Cardiac muscle cell (in vitro differentiated cells and primary cell): ENCODE data around the gene MIOX. TPM values are rescaled to one million over a fixed set of nuclear protein-coding genes. Genes with fewer than 3 reads are reported as not detected.

Experiments
- DNase-seq, 2 donors: peaks; one replicate each; pipeline versions ENCODE4 v3.0.0 to v3.0.0-alpha.2; 2010 to 2017; ENCODE audit warnings: low read depth in 1 of 2, low spot score in 1 of 2
- H3K27ac ChIP-seq: fragments of 200-600 bp; sonication (generic); 2 replicates; pipeline ENCODE4 v1.5.1; 2016
- H3K27me3 ChIP-seq: fragments of 200-600 bp; sonication (generic); 2 replicates; pipeline ENCODE4 v1.6.0; 2016; ENCODE audit warnings: control low read depth
- H3K36me3 ChIP-seq: fragments of 200-600 bp; sonication (generic); 2 replicates; pipeline ENCODE4 v1.5.1; 2016; ENCODE audit warnings: control low read depth
- H3K4me1 ChIP-seq: fragments of 200-600 bp; sonication (generic); 2 replicates; pipeline ENCODE4 v1.8.1; 2017; ENCODE audit warnings: low read depth, mild to moderate bottlenecking, mixed run types
- H3K4me3 ChIP-seq: fragments of 200-600 bp; sonication (generic); 2 replicates; pipeline ENCODE4 v1.5.1; 2016; ENCODE audit warnings: mild to moderate bottlenecking
- H3K9me3 ChIP-seq: fragments of 200-600 bp; sonication (generic); 2 replicates; pipeline ENCODE4 v1.5.1; 2017; ENCODE audit warnings: low read depth, mild to moderate bottlenecking, control low read depth
- polyA plus RNA-seq: library from polyadenylated mRNA; unstranded; fragments of >200 nt; fragmentation: Nextera tagmentation; extraction: Ambion mirVana; gene quantifications from 2 replicates; pipeline ENCODE4 v1.2.1, GENCODE V29; 2016
- total RNA-seq: library from RNA; depleted of rRNA; stranded (reverse); fragments of >200 nt; gene quantifications from 2 replicates; pipeline ENCODE4 v1.2.3, GENCODE V29; 2016
- TF ChIP-seq, protein P1 (sequence below): IDR thresholded peaks from 2 replicates; pipeline ENCODE4 v1.5.1; 2012; ENCODE audit warnings: low read depth, mild to moderate bottlenecking, low read length

Gene MIOX
- total and polyA plus RNA-seq, 2 experiments from 2014 or later, result not detected

DNA sequence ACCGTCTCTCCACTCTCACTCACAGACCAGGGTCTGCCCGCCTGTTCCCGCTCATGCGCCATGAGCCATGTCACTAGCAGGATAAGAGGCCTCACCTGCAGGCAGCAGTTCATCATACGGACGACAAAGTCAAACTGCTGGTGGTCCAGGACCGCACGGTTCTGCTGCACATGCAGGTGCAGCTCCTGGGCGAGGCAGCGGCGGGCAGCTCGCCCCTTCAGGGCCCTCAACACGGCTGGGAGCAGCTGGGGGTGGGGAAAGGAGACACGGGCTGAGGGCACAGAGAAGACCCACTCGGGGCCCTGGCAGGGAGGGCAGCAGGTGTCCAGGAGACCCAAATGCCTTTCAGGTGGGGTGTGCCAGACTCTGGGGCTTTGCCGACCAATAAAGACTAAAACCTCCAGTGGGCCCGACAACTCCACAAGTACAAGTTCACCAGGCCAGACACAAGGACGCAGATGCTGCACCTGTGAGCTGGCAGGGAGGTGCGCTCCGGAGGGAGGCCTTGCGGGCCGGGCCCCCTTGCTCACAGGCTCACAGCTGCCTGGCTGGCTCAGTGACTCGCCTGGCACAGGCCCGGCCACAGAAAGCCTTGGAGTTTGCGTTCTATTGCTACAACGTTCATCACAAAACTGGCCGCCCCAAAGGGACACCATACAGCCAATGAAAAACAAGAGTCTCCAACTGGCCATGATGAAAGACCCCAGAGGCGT is 23.3 kb upstream of the MIOX start:
- Histone ChIP-seq H3K4me3 (no peak overlapping the region), H3K36me3 (peaks cover 60% of the 10 kb centered on the region)
- TF ChIP-seq, protein P1, sequence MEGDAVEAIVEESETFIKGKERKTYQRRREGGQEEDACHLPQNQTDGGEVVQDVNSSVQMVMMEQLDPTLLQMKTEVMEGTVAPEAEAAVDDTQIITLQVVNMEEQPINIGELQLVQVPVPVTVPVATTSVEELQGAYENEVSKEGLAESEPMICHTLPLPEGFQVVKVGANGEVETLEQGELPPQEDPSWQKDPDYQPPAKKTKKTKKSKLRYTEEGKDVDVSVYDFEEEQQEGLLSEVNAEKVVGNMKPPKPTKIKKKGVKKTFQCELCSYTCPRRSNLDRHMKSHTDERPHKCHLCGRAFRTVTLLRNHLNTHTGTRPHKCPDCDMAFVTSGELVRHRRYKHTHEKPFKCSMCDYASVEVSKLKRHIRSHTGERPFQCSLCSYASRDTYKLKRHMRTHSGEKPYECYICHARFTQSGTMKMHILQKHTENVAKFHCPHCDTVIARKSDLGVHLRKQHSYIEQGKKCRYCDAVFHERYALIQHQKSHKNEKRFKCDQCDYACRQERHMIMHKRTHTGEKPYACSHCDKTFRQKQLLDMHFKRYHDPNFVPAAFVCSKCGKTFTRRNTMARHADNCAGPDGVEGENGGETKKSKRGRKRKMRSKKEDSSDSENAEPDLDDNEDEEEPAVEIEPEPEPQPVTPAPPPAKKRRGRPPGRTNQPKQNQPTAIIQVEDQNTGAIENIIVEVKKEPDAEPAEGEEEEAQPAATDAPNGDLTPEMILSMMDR, result no peak

DNA sequence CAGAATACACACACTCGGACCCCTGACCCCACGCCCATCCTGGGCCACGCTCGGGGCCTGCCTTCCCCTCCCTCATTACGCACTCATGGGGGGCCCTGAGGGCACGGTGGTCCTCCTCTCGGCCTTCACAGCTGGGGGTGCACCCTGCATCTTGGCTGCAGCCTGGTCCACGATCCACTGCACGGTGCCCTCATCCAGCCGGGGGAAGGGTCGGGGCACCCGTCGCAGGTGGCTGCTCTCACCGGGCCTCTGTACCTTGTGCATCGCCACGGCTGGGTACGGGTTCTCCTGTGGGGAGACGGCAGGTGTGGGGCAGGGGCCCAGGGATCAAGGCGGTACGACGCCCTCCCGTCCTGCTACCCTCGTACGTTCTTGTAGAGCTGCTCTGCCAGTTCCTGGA is 22.2 kb upstream of the MIOX start:
- H3K4me3 ChIP-seq, result no peak overlapping the region
- H3K9me3 ChIP-seq, result no peaks in the 10 kb centered on the region
- no peak overlapping the region for H3K27ac ChIP-seq
- TF ChIP-seq, protein P1, result no peak
- no peak for DNase-seq
- no peaks in the 10 kb centered on the region for H3K27me3 ChIP-seq
- H3K4me1 ChIP-seq, result no peaks in the 10 kb centered on the region
- H3K36me3 ChIP-seq, result peaks cover 60% of the 10 kb centered on the region

More for the DNA sequence above, 23.3 kb upstream of the MIOX start:
- H3K27ac ChIP-seq, result no peak overlapping the region
- no peaks in the 10 kb centered on the region for H3K27me3 ChIP-seq
- no peak for DNase-seq
- H3K4me1 ChIP-seq, result no peaks in the 10 kb centered on the region
- H3K9me3 ChIP-seq, result no peaks in the 10 kb centered on the region

DNA sequence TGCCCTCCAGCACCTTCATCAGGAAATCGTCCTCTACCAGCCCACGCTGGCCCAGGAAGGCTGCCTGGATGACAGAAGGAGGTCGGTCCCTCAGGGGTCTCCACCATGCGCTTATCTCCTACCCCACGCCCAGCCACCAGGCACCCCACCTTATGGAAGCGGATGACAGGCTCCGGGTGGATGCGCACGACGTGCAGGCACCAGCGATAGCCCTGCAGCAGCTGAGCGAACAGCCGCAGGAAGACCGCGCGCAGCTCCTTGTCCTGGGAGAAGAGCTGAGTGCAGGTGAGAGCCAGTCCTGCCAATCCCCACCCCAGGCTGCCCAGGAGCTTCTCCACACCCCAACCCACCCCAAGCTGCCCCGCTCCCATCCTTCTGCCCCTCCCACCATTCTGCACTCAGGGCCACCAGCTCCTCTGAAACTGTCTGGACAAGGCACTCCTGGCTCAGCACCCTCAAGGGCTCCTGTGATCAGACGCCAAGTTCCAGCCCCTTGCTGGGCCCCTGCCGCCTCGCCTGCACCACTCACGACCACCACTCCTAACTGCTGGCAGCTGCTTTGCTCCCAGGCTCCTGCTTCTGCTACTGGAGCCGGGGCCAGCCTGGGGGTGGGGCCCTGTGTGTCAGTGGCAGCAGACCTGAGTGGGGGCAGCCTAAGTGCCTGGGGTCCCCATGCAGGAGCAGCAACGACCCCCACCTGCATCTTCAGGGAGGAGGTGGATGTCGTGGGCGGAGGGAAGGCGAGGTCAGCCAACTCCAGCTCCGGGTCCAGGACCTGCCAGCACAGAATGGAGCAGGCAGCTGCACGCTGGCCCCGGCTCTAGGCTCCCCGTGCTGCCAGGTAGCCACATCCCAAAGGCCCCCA is 21.4 kb upstream of the MIOX start:
- Histone ChIP-seq H3K4me3 (no peak overlapping the region), H3K27ac (no peak overlapping the region), H3K9me3 (no peaks in the 10 kb centered on the region), H3K4me1 (no peaks in the 10 kb centered on the region), H3K36me3 (peaks cover 60% of the 10 kb centered on the region), H3K27me3 (no peaks in the 10 kb centered on the region)
- TF ChIP-seq, protein P1, result no peak
- DNase-seq, result no peak

DNA sequence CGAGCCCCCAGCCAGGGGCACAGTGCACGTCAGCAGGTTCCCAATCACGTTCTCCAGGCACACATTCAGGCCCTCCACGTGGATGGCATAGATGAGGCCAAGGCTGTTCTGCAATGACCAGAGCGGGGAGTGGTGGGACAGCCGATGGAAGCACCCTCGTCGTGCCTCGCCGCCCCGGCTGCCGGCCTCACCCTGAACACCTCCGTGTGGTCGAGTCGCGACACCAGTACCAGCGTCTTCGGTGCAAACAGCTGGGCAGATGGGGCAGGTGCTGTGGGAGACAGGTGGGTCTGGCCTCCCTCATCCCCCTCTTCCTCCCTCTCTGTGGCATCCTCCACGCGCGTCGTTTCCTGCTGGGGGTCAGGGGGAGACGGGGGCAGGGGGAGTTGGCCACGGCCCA is 19.3 kb upstream of the MIOX start:
- Histone ChIP-seq H3K4me1 (no peaks in the 10 kb centered on the region), H3K4me3 (no peak overlapping the region), H3K9me3 (no peaks in the 10 kb centered on the region), H3K27me3 (no peaks in the 10 kb centered on the region), H3K27ac (no peak overlapping the region), H3K36me3 (peaks cover 43% of the 10 kb centered on the region)
- TF ChIP-seq, protein P1, result no peak
- DNase-seq, result no peak

DNA sequence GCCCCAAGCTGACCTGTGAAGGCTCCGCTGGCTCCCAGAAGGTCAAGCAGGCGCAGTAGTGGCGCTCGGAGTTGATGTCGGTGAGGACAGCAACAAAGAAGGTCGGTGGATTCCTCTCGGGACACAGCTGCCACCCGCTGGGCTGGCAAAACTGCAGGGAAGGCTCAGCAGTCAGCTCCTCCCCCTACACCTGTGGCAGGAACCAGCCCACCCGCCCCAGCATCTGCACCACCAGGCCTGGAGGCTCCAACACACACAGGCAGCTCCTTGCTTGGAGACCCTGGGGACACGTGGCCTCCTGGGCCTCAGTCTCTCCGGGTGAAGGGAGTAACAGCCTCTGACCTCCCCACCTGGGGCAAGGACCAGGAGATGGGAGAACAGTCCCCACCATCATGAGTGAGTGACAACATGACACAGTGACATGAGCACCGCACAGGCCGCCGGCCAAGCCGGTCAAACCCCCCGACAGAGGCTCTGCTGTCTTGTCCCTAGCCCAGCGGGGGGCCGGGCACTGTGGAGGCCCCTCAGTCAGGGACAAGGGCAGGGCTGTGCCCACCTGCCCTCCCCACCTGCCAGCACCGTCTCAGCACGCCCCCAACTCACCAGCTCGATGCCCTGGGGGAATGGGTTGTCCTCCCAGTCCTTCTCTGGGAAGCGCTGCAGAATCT is 18.8 kb upstream of the MIOX start:
- no peaks in the 10 kb centered on the region for H3K9me3 ChIP-seq

More for the DNA sequence above, 18.8 kb upstream of the MIOX start:
- no peak for DNase-seq
- H3K27me3 ChIP-seq, result no peaks in the 10 kb centered on the region
- H3K4me3 ChIP-seq, result no peak overlapping the region
- TF ChIP-seq, protein P1, result no peak
- no peaks in the 10 kb centered on the region for H3K4me1 ChIP-seq
- no peak overlapping the region for H3K27ac ChIP-seq
- H3K36me3 ChIP-seq, result peaks cover 38% of the 10 kb centered on the region
